IMR-90 (cell line): ENCODE measurements around the gene MTOR. TPM values are rescaled to one million over a fixed set of nuclear protein-coding genes. Genes with fewer than 3 reads are reported as not detected.

Experiments
- ATAC-seq: fragments of 200-7000 bp; cut with Tn5 transposase; 2 replicates; pipeline ENCODE4 v1.9.1; 2020; ENCODE audit warnings: low read depth, mild to moderate bottlenecking, moderate library complexity
- BruUV-seq: library from RNA; stranded (reverse); fragments of 400-500 nt; replicated peaks from 2 replicates; lab custom pipeline; 2021; lab: Mats Ljungman, UMichigan
- CTCF ChIA-PET: fragments of 300-600 bp; formaldehyde crosslinking; extraction: SDS; loops from one replicate; lab custom pipeline; 2021; ENCODE audit warnings: antibody characterized with exemption; lab: Yijun Ruan, JAX
- POLR2A ChIA-PET: fragments of 300-600 bp; sonication (Branson Sonifier 250); formaldehyde crosslinking; loops from one replicate; lab custom pipeline; 2022; ENCODE audit warnings: antibody characterized with exemption; ENCODE audit not compliant: unreplicated experiment; lab: Charles Lee
- DNase-seq: peaks from one replicate; pipeline ENCODE4 v3.0.0; 2013
- H2AFZ ChIP-seq: replicated peaks from 2 replicates; pipeline ENCODE3; 2013; ENCODE audit warnings: low read length, mild to moderate bottlenecking; ENCODE audit not compliant: poor library complexity
- H2AK5ac ChIP-seq: 2 replicates; pipeline ENCODE4 v1.6.1; 2013; ENCODE audit warnings: low read depth, low read length, inconsistent platforms
- H2AK9ac ChIP-seq: replicated peaks from 2 replicates; pipeline ENCODE3; 2013; ENCODE audit warnings: mild to moderate bottlenecking, low read depth, low read length, moderate library complexity; ENCODE audit not compliant: poor library complexity
- H2BK120ac ChIP-seq: 2 replicates; pipeline ENCODE4 v1.6.1; 2013; ENCODE audit warnings: low read depth, low read length, inconsistent platforms
- H2BK15ac ChIP-seq: 3 replicates; pipeline ENCODE4 v1.6.1; 2013; ENCODE audit warnings: low read depth, low read length, inconsistent platforms
- H2BK20ac ChIP-seq: 2 replicates; pipeline ENCODE4 v1.6.1; 2013; ENCODE audit warnings: low read depth, mild to moderate bottlenecking, inconsistent platforms, low read length, moderate library complexity
- H2BK5ac ChIP-seq: 2 replicates; pipeline ENCODE4 v1.6.1; 2013; ENCODE audit warnings: mild to moderate bottlenecking, low read depth, low read length, inconsistent platforms; ENCODE audit not compliant: poor library complexity, severe bottlenecking
- H3K14ac ChIP-seq: replicated peaks from 2 replicates; pipeline ENCODE4 v1.6.1; 2013; ENCODE audit warnings: low read depth, low read length, inconsistent platforms
- H3K18ac ChIP-seq: 2 replicates; pipeline ENCODE4 v1.6.1; 2013; ENCODE audit warnings: low read depth, low read length, control low read depth
- H3K23ac ChIP-seq: 2 replicates; pipeline ENCODE4 v1.6.1; 2013; ENCODE audit warnings: low read depth, low read length, inconsistent platforms
- H3K27ac ChIP-seq: 2 replicates; pipeline ENCODE4 v1.5.1; 2013; ENCODE audit warnings: mild to moderate bottlenecking, control low read depth, low read length; ENCODE audit not compliant: insufficient read depth
- H3K27me3 ChIP-seq: 2 replicates; pipeline ENCODE4 v1.6.1; 2013; ENCODE audit warnings: low read length; ENCODE audit not compliant: control insufficient read depth, insufficient read depth
- H3K36me3 ChIP-seq: 2 replicates; pipeline ENCODE4 v1.6.1; 2013; ENCODE audit warnings: low read length, mixed read lengths; ENCODE audit not compliant: control insufficient read depth, insufficient read depth
- H3K4ac ChIP-seq: 2 replicates; pipeline ENCODE4 v1.6.1; 2013; ENCODE audit warnings: low read depth, low read length, inconsistent platforms
- H3K4me1 ChIP-seq: 2 replicates; pipeline ENCODE4 v1.6.1; 2013; ENCODE audit warnings: low read length, mixed read lengths; ENCODE audit not compliant: control insufficient read depth, insufficient read depth
- H3K4me2 ChIP-seq: 2 replicates; pipeline ENCODE4 v1.6.1; 2013; ENCODE audit warnings: low read depth, mild to moderate bottlenecking, control low read depth, low read length, moderate library complexity
- H3K4me3 ChIP-seq: 2 replicates; pipeline ENCODE4 v1.5.1; 2013; ENCODE audit warnings: low read depth, mild to moderate bottlenecking, control low read depth, low read length, moderate library complexity; ENCODE audit not compliant: insufficient read depth
- H3K56ac ChIP-seq: 2 replicates; pipeline ENCODE4 v1.6.1; 2013; ENCODE audit warnings: low read length, inconsistent platforms; ENCODE audit not compliant: insufficient read depth; ENCODE audit errors: extremely low read depth
- H3K79me1 ChIP-seq, 2 experiments: 2 replicates each; pipeline ENCODE4 v1.6.1; 2013; ENCODE audit warnings: low read length in 2 of 2, inconsistent platforms in 1 of 2, low read depth in 1 of 2
- H3K9ac ChIP-seq: 2 replicates; pipeline ENCODE4 v1.6.1; 2013; ENCODE audit warnings: low read depth, low read length, control low read depth
- H3K9me1 ChIP-seq: 2 replicates; pipeline ENCODE4 v1.6.1; 2013; ENCODE audit warnings: low read length, inconsistent platforms; ENCODE audit not compliant: insufficient read depth
- H3K9me3 ChIP-seq: 2 replicates; pipeline ENCODE4 v1.6.1; 2013; ENCODE audit warnings: low read length; ENCODE audit not compliant: control insufficient read depth, insufficient read depth
- H4K20me1 ChIP-seq: 2 replicates; pipeline ENCODE4 v1.6.1; 2013; ENCODE audit warnings: low read length, inconsistent platforms; ENCODE audit not compliant: insufficient read depth
- H4K5ac ChIP-seq: 2 replicates; pipeline ENCODE4 v1.6.1; 2013; ENCODE audit warnings: mild to moderate bottlenecking, low read depth, low read length, control low read depth
- H4K8ac ChIP-seq, 2 experiments: 2 replicates each; pipeline ENCODE4 v1.6.1; 2013; ENCODE audit warnings: low read depth in 2 of 2, low read length in 2 of 2, control low read depth in 1 of 2, inconsistent platforms in 1 of 2
- H4K91ac ChIP-seq: 2 replicates; pipeline ENCODE4 v1.6.1; 2013; ENCODE audit warnings: low read depth, low read length, inconsistent platforms; ENCODE audit not compliant: insufficient read depth
- BHLHE40 ChIP-seq: fragments of 150-350 bp; IDR thresholded peaks from 2 replicates; pipeline ENCODE4 v1.6.1; 2016; ENCODE audit warnings: mild to moderate bottlenecking, low read depth, low read length
- CEBPB ChIP-seq: IDR thresholded peaks from 2 replicates; pipeline ENCODE4 v1.6.1; 2012; ENCODE audit warnings: low read depth, low read length, improper control_type of control experiment
- CHD1 ChIP-seq: IDR thresholded peaks from 2 replicates; pipeline ENCODE4 v1.6.1; 2012; ENCODE audit warnings: low read depth, low read length, improper control_type of control experiment
- FOS ChIP-seq: fragments of 150-350 bp; IDR thresholded peaks from 2 replicates; pipeline ENCODE4 v1.6.1; 2016; ENCODE audit warnings: low read depth, low read length
- MAFK ChIP-seq: IDR thresholded peaks from 2 replicates; pipeline ENCODE4 v1.6.1; 2012; ENCODE audit warnings: low read depth, low read length, improper control_type of control experiment
- MAZ ChIP-seq: IDR thresholded peaks from 2 replicates; pipeline ENCODE4 v1.6.1; 2012; ENCODE audit warnings: low read depth, mild to moderate bottlenecking, low read length, improper control_type of control experiment, moderate library complexity, borderline replicate concordance
- MXI1 ChIP-seq: IDR thresholded peaks from 2 replicates; pipeline ENCODE4 v1.6.1; 2012; ENCODE audit warnings: low read depth, mild to moderate bottlenecking, low read length, moderate library complexity, borderline replicate concordance
- NFE2L2 ChIP-seq: fragments of 150-350 bp; IDR thresholded peaks from 2 replicates; pipeline ENCODE4 v1.6.1; 2016; ENCODE audit warnings: low read depth, mild to moderate bottlenecking, low read length
- POLR2A ChIP-seq: IDR thresholded peaks from 2 replicates; pipeline ENCODE4 v1.6.1; 2012; ENCODE audit warnings: mild to moderate bottlenecking, low read depth, low read length
- RAD21 ChIP-seq: IDR thresholded peaks from 2 replicates; pipeline ENCODE4 v1.6.1; 2012; ENCODE audit warnings: low read length, improper control_type of control experiment
- RCOR1 ChIP-seq: IDR thresholded peaks from 2 replicates; pipeline ENCODE4 v1.6.1; 2012; ENCODE audit warnings: mild to moderate bottlenecking, low read length, improper control_type of control experiment; ENCODE audit not compliant: insufficient replicate concordance
- RFX5 ChIP-seq: IDR thresholded peaks from 2 replicates; pipeline ENCODE4 v1.8.0; 2012; ENCODE audit warnings: low read depth, mild to moderate bottlenecking, low read length, moderate library complexity
- SMC3 ChIP-seq: fragments of 150-350 bp; IDR thresholded peaks from 2 replicates; pipeline ENCODE4 v1.6.1; 2016; ENCODE audit warnings: low read depth, mild to moderate bottlenecking, antibody characterized with exemption, low read length, moderate library complexity
- WGBS, 2 experiments: methylation state at CpG; one replicate each; pipeline versions ENCODE4 v1.1.5 to v1.1.7; 2013; ENCODE audit warnings: missing lambda C conversion rate in 2 of 2; ENCODE audit not compliant: insufficient read length in 1 of 2; ENCODE audit errors: extremely low coverage in 2 of 2; 5-methylcytosine and 5-hydroxymethylcytosine counted together
- dilution Hi-C: fragments of 300-500 bp; cut with HindIII; formaldehyde crosslinking; loops from one replicate; pipeline ENCODE4 v1.14.3; 2018; ENCODE audit warnings: low sequenced_read_pairs; ENCODE audit not compliant: unreplicated experiment
- in situ Hi-C: fragments of 300-500 bp; cut with MboI; formaldehyde crosslinking; loops from 3 replicates; pipeline ENCODE4 v1.14.3; 2019; ENCODE audit warnings: low sequenced_read_pairs, inconsistent platforms, mixed read lengths
- intact Hi-C: fragments of 100-400 bp; cut with micrococcal nuclease; formaldehyde crosslinking; loops from 2 replicates; pipeline ENCODE4 v1.10.0; 2022
- polyA plus RNA-seq, 3 experiments: library from polyadenylated mRNA; depleted of rRNA; stranded (reverse); fragments of >200 nt; gene quantifications; 2 replicates each; pipeline ENCODE4 v1.2.3, GENCODE V29; 2012; ENCODE audit warnings: low replicate concordance in 1 of 3
- total RNA-seq: library from RNA; depleted of rRNA; stranded (reverse); fragments of >200 nt; gene quantifications from 2 replicates; pipeline ENCODE4 v1.2.3, GENCODE V29; 2012
- TF ChIP-seq, protein P1 (sequence below): fragments of 150-350 bp; IDR thresholded peaks from 2 replicates; pipeline ENCODE4 v1.6.1; 2016; ENCODE audit warnings: low read depth, mild to moderate bottlenecking, low read length, moderate library complexity, borderline replicate concordance
- TF ChIP-seq, protein P2 (sequence below): conservative IDR thresholded peaks from 2 replicates; pipeline ENCODE4 v1.5.1; 2012; ENCODE audit warnings: mild to moderate bottlenecking, low read depth, low read length, improper control_type of control experiment
- TF ChIP-seq, protein P3 (sequence below): fragments of 150-350 bp; IDR thresholded peaks from 2 replicates; pipeline ENCODE4 v1.6.1; 2017; ENCODE audit warnings: mild to moderate bottlenecking, antibody characterized with exemption, low read length, low read depth

Gene MTOR
- total and polyA plus RNA-seq, 2 of the 4 experiments (the other 2 are of a cell fraction): 19.2 to 36.7 TPM

DNA sequence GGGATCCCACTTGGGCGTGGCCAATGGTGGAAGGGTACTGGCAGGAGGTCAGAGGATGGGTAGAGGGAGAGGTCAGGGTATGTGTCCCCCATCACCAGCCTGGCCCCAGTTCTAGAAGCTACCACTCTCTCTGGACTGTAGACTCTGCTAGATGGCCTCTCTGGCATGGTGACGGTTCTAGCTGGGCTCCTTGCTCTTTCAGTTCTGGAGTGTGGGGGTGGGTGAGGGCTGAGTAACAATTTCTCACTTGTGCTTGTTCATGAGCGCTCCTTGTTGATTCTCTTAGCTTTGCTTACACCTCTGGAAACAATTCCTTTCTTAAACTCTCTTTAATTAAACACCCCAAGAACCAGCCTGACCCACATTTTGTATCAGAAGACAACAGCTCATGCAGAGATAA, 137.4 kb downstream of the MTOR start:
- Histone ChIP-seq H3K79me1 (no peaks in the 10 kb centered on the region; a peak in 1 of 4 replicates), H3K56ac (no peak overlapping the region), H2AFZ (no peak overlapping the region), H3K23ac (no peak overlapping the region), H2BK5ac (no peak overlapping the region), H3K4me3 (no peak overlapping the region), H3K9me3 (no peaks in the 10 kb centered on the region), H3K27me3 (no peaks in the 10 kb centered on the region), H4K20me1 (no peaks in the 10 kb centered on the region), H2BK120ac (no peak overlapping the region), H3K4me1 (no peaks in the 10 kb centered on the region), H3K27ac (no peak overlapping the region), H3K36me3 (peaks cover 59% of the 10 kb centered on the region), H3K9ac (no peak overlapping the region), H3K14ac (no peak overlapping the region), H3K4ac (no peak overlapping the region), H3K18ac (no peak overlapping the region), H4K91ac (no peak overlapping the region), H3K9me1 (no peaks in the 10 kb centered on the region), H2AK9ac (no peak overlapping the region), H4K5ac (no peak overlapping the region), H4K8ac (no peak overlapping the region), H3K4me2 (no peak overlapping the region), H2BK20ac (no peak overlapping the region), H2BK15ac (no peak overlapping the region), H2AK5ac (no peak overlapping the region)
- ChIA-PET CTCF (no interaction called here), POLR2A (no interaction called here)
- no peak for ATAC-seq
- no CpG with 5 or more reads among the region's 3 CpGs for WGBS, 2 experiments
- in situ Hi-C loops: no loop called here
- no peak for DNase-seq
- TF ChIP-seq MAFK (no peak), CHD1 (no peak), POLR2A (no peak), RFX5 (no peak), MXI1 (no peak), FOS (no peak), MAZ (no peak), BHLHE40 (no peak), RAD21 (no peak), RCOR1 (no peak), NFE2L2 (no peak), CEBPB (no peak), SMC3 (no peak)
- TF ChIP-seq, protein P1, sequence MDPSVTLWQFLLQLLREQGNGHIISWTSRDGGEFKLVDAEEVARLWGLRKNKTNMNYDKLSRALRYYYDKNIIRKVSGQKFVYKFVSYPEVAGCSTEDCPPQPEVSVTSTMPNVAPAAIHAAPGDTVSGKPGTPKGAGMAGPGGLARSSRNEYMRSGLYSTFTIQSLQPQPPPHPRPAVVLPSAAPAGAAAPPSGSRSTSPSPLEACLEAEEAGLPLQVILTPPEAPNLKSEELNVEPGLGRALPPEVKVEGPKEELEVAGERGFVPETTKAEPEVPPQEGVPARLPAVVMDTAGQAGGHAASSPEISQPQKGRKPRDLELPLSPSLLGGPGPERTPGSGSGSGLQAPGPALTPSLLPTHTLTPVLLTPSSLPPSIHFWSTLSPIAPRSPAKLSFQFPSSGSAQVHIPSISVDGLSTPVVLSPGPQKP: no peak
- TF ChIP-seq, protein P2, sequence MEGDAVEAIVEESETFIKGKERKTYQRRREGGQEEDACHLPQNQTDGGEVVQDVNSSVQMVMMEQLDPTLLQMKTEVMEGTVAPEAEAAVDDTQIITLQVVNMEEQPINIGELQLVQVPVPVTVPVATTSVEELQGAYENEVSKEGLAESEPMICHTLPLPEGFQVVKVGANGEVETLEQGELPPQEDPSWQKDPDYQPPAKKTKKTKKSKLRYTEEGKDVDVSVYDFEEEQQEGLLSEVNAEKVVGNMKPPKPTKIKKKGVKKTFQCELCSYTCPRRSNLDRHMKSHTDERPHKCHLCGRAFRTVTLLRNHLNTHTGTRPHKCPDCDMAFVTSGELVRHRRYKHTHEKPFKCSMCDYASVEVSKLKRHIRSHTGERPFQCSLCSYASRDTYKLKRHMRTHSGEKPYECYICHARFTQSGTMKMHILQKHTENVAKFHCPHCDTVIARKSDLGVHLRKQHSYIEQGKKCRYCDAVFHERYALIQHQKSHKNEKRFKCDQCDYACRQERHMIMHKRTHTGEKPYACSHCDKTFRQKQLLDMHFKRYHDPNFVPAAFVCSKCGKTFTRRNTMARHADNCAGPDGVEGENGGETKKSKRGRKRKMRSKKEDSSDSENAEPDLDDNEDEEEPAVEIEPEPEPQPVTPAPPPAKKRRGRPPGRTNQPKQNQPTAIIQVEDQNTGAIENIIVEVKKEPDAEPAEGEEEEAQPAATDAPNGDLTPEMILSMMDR: no peak
- TF ChIP-seq, protein P3, sequence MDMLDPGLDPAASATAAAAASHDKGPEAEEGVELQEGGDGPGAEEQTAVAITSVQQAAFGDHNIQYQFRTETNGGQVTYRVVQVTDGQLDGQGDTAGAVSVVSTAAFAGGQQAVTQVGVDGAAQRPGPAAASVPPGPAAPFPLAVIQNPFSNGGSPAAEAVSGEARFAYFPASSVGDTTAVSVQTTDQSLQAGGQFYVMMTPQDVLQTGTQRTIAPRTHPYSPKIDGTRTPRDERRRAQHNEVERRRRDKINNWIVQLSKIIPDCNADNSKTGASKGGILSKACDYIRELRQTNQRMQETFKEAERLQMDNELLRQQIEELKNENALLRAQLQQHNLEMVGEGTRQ: no peak
- no TSS peak for BruUV-seq
- intact Hi-C loops: no loop called here
- dilution Hi-C loops: no loop called here
